Right renal pelvis (tissue), 4 donors: Measurements from ENCODE around the gene DTHD1. TPM values are rescaled to one million over a fixed set of nuclear protein-coding genes. Genes with fewer than 3 reads are reported as not detected.
A peak's percentile ranks its signal among the peaks of the same experiment; 100 is the strongest.

Experiments
- DNase-seq, 4 donors: peaks; one replicate each; pipeline ENCODE4 v3.0.0-alpha.2; 2013; ENCODE audit warnings: low read depth in 4 of 4, low spot score in 3 of 4, missing footprints in 1 of 4
- polyA plus RNA-seq, 4 donors: library from polyadenylated mRNA; unstranded; fragments of 120-200 nt; gene quantifications; one replicate each; pipeline ENCODE4 v1.2.1, GENCODE V29; 2013; ENCODE audit not compliant: insufficient read length in 4 of 4

The DTHD1 gene
- polyA plus RNA-seq, 4 donors, result 0.04 TPM; not detected in 3

- no peak for DNase-seq
These were observed 57.6 kb downstream of the DTHD1 start for GRCh38 chr4:36338973-36339372.

GRCh38 chr4:36341936-36342335 is 60.5 kb downstream of the DTHD1 start:
- no peak for DNase-seq

GRCh38 chr4:36343501-36344175 is 62.2 kb downstream of the DTHD1 start:
- DNase-seq, result no peak

DNA sequence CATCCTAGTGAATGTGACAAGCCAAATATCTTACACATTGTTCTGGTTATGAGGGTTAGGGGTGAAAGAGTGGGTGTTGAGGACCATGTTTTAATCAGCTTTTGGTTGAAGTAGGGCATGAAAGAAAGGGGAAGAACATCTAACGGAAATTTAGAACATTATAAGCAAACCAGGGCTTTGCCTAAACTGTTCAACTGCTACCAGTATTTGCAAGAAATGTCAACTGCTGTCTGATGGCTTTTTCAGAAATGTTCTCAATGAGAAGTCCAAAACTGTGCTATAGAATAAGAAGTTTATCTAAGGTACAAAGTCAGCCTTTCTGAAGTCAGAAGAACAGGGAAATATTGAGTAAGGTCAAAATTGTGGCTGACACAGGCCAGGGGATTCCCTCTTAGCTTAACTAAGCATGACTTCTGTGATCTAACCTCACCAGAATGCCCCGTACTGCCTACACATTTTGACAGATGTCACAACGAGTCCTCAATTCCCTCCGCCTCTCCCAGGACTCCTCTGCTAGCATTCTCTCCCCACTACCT is 67.1 kb downstream of the DTHD1 start:
- DNase-seq, result no peak

- no peak for DNase-seq
These were observed 68.6 kb downstream of the DTHD1 start for GRCh38 chr4:36349938-36350549.

DNA sequence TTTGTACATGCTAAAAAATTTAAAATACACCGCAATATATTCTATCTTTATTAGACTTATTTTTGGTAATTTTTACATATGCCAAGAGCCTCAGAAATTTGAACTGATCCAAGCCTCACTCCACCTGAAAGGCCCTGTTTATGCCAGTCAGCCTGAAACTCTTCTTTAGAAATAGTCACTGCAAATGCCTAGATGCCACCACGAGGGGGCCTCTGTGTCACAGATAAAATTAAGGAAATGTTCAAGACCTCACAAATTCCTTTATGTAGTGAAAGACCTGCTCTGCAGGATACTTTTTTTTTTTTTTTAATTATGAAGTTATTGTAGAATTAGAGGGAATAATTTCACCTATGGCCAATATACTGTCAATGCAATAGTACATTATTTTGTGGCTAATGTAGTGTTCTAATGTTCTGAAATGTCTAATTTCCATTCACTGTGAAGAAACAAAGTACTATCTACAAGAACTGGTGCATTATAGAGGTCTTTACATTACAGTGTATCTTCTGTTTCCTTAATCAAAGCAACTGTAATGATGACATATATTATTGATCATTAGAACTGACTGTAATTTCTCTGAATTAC is 69.8 kb downstream of the DTHD1 start:
- DNase-seq, result peak; percentile 21 to 44 (median 38)

DNA sequence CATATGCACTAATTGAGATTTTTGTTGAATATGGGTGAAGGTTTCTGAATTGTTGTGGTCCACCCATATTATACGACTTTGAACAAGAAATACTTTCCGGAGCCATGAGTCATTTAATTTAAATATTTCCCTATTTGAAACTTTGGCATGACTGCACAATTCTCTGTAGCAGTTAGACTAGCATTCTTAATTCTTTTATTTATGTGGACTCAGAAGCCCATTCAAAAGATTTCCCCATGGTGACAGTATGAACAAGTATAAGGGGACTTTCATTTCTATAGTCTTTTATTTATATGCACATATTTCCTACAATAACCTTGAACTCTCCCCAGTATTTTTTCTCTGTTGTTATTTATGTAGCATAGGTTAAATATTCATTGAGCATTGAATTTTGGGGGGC is 72.6 kb downstream of the DTHD1 start:
- no peak for DNase-seq

DNA sequence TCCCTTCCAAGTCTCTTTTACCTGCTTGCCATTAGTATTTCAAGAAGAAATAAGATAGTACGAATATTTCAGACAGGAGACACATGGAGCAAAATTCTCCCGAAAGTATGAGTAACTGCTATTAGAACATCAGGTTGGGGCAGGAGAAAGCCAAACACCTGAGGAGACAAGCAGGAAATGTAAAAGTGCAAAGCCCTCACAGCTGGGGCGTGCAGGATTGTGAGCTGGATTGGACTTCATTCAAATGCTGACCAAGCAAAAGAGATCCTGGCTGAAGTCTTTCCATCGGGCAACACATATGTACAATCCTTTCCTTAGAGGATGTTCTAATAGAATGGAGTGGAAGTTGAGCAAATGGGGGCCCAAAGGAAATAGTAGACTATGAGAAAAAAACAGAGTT is 76.8 kb downstream of the DTHD1 start:
- no peak for DNase-seq

GRCh38 chr4:36360755-36361154 is 79.3 kb downstream of the DTHD1 start:
- DNase-seq, result no peak

DNA sequence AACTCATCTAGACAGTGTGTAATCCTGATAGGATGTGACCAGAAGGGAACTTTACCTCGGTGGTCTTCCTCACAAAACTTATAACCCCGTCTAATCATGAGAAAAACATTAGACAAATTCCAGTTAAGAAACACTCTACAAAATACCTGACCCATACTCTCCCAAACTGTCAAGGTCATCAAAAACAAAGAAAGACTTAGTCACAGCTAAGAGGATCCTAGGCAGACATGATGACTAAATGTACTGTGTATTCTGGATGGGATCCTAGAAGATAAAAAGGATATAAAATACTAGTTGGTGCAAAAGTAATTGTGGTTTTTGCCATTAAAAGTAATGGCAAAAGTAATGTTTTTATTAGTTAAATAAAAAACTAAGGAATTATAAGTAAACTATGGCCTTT is 81.6 kb downstream of the DTHD1 start:
- no peak for DNase-seq

DNA sequence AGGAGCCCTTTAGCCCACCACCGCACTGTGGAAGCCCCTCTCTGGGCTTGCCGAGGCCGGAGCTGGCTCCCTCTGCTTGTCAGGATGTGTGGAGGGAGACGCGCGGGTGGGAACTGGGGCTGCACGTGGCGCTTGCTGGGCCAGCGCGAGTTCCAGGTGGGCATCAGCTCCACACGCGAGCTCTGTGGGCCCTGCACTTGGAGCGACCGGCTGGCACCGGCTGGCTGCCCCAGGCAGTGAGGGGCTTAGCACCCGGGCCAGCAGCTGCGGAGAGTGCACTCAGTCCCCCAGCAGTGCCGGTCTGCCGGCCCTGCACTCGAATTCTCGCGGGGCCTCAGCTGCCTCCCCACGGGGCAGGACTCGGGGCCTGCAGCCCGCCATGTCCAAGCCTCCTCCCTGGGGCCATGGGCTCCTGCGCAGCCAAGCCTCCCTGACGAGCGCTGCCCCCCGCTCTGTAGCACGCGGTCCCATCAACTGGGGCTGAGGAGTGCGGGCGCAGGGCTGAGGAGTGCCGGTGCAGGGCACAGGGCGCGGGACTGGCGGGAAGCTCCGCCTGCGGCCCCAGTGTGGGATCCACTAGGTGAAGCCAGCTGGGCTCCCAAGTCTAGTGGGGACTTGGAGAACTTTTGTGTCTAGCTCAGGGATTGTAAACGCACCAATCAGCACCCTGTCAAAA is 93.6 kb downstream of the DTHD1 start:
- DNase-seq, result no peak

DNA sequence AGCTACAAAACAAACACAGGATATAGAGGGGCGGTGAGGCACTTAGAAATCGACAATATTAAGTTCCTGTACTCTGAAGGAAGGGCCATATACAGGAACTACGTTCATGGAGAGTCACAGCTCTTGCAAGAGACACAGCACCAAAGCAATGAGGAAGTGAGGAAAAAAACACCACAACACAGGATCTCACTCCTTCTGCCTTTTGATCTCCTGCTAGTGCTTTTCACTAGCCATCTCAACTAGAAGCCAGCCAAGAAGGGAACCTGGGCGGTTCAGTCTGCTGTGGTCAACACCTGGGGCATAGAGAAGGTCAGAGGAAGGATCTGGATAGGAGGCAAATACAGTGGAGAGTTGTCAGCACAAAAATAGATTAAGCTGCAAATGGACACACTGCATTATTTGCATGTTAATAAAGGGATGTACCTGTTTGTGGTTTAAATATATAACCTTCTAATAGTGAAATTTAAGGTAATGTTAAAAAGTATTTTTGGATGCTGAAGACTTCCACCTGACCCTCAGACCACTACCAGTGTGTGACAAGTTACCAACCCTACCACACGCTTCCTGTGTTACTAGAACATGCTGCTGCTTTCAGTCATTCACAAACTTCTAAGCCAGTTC is 104.6 kb downstream of the DTHD1 start:
- DNase-seq, result no peak

DNA sequence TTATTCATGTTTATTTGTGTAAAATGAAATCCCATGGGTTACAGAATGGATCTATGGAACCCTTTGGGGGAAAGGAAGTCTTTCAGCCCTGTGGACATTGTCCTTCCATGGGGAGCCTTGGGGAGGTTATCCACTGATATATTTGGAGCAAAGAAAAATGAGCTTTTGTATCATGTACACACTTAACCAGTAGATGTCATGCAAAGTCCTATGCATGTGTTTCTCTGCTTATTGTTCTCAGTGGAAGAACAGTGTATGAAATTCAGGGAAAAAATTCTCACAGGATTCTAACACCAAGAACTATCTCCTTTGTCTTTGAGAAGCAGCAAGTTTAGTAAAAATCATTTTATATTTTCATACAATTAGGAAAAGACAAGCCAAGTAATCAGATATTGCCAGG is 105.3 kb downstream of the DTHD1 start:
- no peak for DNase-seq

DNA sequence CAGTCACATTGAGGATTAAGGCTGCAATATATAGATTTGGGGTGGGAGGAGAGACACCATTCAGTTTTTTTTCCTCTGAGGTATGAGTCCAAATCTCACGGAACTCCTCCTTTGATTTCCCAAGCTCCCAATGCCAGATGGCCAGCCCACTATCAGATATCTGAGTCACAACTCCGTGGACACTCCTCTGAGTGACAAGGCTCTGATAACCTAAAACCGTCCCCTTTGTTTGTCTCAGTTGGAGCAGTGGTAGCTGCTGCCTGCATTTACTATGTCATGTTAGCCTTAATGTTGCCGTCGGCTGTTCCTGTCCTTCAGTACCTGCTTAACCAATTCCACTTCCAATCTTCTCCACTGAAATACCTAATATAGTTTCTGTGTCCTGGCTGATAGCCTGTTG is 107.3 kb downstream of the DTHD1 start:
- no peak for DNase-seq

- DNase-seq, result no peak
These were observed 110.0 kb downstream of the DTHD1 start for GRCh38 chr4:36391411-36391810.

GRCh38 chr4:36392024-36392423 is 110.6 kb downstream of the DTHD1 start:
- DNase-seq, result no peak

DNA sequence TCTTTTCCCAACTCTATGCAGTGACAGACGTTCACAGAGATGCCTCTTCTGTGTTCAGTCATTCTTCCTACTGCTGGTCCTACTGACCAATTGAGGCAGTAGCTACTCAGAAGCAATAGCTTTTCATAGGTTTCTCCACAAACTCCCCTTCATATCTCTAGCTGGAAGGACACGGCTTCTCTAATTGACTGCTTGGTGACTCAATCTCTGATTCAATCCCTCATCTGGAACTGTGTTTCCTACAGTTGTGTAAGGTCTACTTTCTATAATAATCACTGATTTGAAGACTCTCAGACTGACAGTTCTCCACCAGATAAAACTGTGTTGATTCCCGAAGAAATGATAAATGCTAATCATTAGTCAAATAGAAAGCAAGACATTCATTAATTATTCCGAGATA is 111.5 kb downstream of the DTHD1 start:
- no peak for DNase-seq
